ENCODE results near the gene ZRANB3.

ZRANB3 gene

DNA sequence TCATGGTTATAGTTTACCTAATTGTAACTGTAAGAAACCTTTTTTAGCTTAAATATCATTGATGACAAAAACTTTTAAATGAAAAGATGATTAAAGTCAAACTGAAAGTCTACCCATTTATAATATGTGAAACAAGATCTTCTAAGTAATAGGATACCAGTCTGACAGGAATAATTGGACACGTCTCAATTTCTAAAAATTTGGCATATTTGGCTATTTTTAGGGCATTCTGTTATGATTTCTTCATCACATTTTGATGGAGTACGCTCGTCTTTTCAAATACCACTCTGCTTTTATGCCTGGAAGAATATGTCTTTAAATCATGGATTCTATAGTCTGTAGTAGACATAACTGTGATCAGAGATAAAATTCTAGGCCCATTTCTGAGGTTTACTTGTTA is 1.6 kb upstream of the ZRANB3 start:
- no peak for DNase-seq (ENCODE audit: extremely low spot score)
- ChIA-PET CTCF (no interaction called here), POLR2A (no interaction called here)
- TF ChIP-seq ELF4 (IDR thresholded peaks at IDR 0.05) (no peak), CTBP1 (IDR thresholded peaks at IDR 0.05; ENCODE audit: borderline replicate concordance) (no peak), LEF1 (IDR thresholded peaks at IDR 0.05; ENCODE audit: borderline replicate concordance) (no peak), BHLHE40 (IDR thresholded peaks at IDR 0.05; ENCODE audit: borderline replicate concordance) (no peak), SUZ12 (IDR thresholded peaks at IDR 0.05) (no peak), SP1 (IDR thresholded peaks at IDR 0.05) (no peak), FOXA1 (IDR thresholded peaks at IDR 0.05) (no peak), ZNF384 (IDR thresholded peaks at IDR 0.05) (no peak), L3MBTL2 (conservative IDR thresholded peaks at IDR 0.05) (no peak), HDGF (IDR thresholded peaks at IDR 0.05; ENCODE audit: borderline replicate concordance) (no peak), ARNT (IDR thresholded peaks at IDR 0.05) (no peak), FOXM1 (IDR thresholded peaks at IDR 0.05; ENCODE audit: borderline replicate concordance) (no peak), TARDBP (IDR thresholded peaks at IDR 0.05) (no peak), NFRKB (IDR thresholded peaks at IDR 0.05) (no peak), FOXK2 (IDR thresholded peaks at IDR 0.05) (no peak)
- TF ChIP-seq, protein P1, sequence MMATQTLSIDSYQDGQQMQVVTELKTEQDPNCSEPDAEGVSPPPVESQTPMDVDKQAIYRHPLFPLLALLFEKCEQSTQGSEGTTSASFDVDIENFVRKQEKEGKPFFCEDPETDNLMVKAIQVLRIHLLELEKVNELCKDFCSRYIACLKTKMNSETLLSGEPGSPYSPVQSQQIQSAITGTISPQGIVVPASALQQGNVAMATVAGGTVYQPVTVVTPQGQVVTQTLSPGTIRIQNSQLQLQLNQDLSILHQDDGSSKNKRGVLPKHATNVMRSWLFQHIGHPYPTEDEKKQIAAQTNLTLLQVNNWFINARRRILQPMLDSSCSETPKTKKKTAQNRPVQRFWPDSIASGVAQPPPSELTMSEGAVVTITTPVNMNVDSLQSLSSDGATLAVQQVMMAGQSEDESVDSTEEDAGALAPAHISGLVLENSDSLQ (IDR thresholded peaks at IDR 0.05), result no peak

DNA sequence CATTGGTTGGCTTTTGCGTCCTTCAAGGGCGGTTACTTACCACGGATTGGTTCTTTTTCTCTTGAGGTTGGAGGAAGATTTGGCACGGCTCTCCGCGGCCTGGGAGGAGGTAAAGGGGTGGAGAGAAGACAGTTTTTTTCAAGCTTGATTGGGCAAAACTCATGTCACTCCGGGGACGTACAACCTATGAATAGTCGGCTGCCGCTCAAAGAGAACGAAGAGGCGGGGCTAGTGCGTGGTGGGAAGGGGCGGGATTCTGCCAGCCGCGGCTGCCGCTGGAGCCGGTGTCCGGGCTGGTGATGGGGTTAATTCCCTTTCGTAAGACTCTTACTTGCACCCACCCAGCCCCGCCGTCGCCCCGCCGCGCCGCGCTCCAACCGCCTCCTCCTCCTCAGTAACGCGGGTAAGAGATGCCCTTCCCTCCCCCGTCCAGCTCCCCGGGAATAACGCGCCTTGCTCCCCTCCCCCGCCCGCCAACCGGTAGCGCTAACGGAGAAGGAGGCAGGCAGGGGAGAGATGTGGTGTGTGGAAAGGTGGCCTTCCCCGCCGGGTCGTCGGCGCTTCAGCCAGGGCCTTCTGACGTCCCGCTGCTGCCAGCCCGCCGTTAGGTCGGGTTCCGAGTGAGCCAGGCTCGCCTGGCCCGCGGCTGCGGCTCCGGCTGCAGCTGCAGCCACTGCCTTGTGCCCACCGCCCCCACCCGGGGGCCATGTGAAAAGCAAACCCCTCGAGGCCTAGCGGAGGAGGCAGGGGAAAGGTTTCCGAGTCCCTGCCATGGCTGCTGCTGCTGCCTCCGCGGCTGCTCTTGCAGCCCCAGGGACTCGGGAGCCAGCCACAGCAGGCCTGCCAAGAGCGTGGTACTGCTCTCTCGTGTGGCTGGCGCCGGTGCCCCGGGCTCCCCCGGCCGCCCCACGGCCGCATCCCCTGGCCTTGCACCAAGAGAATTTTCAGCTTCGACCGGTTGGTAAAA is 496 bp upstream of the ZRANB3 start, which contains the start of gene R3HDM1:
Gene R3HDM1, plus strand, starts transcription at position 254 of the 967 bp plus-strand sequence. CDS start 73,362 bp downstream, outside the sequence.
- peak; percentile 92 for DNase-seq (ENCODE audit: extremely low spot score)
- POLR2A ChIA-PET, result interaction anchor here (0.6 to 1.4 kb wide), 11 partner anchors 7 to 478 kb away, joined by 3 to 4 read pairs (median 3); no protein-coding TSS in a partner anchor
- CTCF ChIA-PET, result no interaction called here
- no peak for TF ChIP-seq HDGF (IDR thresholded peaks at IDR 0.05; ENCODE audit: borderline replicate concordance)
- TF ChIP-seq, protein P1 (IDR thresholded peaks at IDR 0.05), result peak; percentile 100

DNA sequence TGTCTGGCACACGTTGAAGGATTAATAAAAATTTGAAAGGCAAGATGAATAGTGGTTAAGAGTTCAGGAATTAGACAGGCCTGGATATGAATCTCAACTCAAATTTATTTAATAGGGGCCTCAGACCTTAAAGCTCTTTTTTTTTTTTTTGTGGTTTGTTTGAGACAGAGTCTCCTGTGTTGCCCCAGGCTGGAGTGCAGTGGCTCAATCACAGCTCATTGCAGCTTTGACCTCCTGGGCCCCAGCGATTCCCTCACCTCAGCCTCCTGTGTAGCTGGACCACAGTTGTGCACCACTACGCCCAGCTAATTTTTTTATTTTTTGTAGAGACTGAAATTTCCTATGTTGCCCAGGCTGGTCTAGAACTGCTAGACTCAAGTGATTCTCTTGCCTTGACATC is 3.0 kb downstream of the ZRANB3 start:
- no peak for DNase-seq (ENCODE audit: extremely low spot score)
- TF ChIP-seq NFRKB (IDR thresholded peaks at IDR 0.05), result no peak
- TF ChIP-seq, protein P1 (IDR thresholded peaks at IDR 0.05), result no peak
- ChIA-PET POLR2A (no interaction called here), CTCF (interaction anchor here (0.6 kb wide), 1 partner anchor 267 kb away, joined by 6 read pairs; no protein-coding TSS in a partner anchor)

DNA sequence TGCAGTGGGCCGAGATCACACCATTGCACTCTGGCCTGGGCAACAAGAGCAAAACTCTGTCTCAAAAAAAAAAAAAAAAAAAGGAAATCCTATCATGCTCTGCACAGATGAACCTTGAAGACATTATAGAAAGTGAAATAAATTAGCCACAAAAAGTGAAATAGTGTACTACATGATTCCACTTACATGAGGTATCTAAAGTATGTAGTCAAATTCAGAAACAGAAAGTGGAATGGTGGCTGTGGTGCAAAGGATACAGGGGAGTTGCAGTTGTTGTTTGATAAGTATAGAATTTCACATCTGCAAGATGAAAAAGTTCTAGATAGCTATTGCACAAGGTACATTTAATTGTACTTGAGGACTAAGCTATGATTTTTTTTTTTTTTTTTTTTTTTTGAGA is 5.2 kb downstream of the ZRANB3 start:
- DNase-seq (ENCODE audit: extremely low spot score), result no peak

DNA sequence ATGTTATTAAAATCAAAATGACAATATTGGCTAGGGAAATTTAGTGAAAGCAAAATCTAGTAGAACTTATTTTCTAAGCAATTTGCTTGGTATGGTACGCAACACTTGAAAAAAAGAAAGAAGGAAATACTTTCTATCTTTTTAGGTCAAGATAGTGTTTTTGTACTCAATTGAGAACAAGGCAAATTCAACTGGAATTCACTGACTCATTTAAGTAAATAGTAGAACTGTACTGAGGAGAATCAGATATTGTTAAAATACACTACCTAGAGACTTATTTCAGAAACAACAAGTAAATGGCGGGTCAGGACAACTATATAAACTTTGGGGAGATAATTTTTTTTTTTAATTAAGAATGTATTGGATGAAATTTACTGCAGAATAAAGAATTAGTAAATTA is 18.9 kb downstream of the ZRANB3 start:
- no peak for TF ChIP-seq L3MBTL2 (conservative IDR thresholded peaks at IDR 0.05)
- no peak for TF ChIP-seq FOXA1 (IDR thresholded peaks at IDR 0.05)
- TF ChIP-seq, protein P1 (IDR thresholded peaks at IDR 0.05), result no peak
- TF ChIP-seq ZNF384 (IDR thresholded peaks at IDR 0.05), result no peak
- TF ChIP-seq FOXK2 (IDR thresholded peaks at IDR 0.05), result no peak
- no peak for TF ChIP-seq BHLHE40 (IDR thresholded peaks at IDR 0.05; ENCODE audit: borderline replicate concordance)
- TF ChIP-seq HDGF (IDR thresholded peaks at IDR 0.05; ENCODE audit: borderline replicate concordance), result no peak
- TF ChIP-seq SUZ12 (IDR thresholded peaks at IDR 0.05), result no peak
- TF ChIP-seq ARNT (IDR thresholded peaks at IDR 0.05), result no peak
- TF ChIP-seq LEF1 (IDR thresholded peaks at IDR 0.05; ENCODE audit: borderline replicate concordance), result no peak
- TF ChIP-seq CTBP1 (IDR thresholded peaks at IDR 0.05; ENCODE audit: borderline replicate concordance), result no peak
- TF ChIP-seq NFRKB (IDR thresholded peaks at IDR 0.05), result no peak
- no peak for TF ChIP-seq ELF4 (IDR thresholded peaks at IDR 0.05)
- no peak for TF ChIP-seq TARDBP (IDR thresholded peaks at IDR 0.05)
- TF ChIP-seq SP1 (IDR thresholded peaks at IDR 0.05), result no peak
- no peak for TF ChIP-seq FOXM1 (IDR thresholded peaks at IDR 0.05; ENCODE audit: borderline replicate concordance)
- ChIA-PET CTCF (no interaction called here), POLR2A (no interaction called here)
- no peak for DNase-seq (ENCODE audit: extremely low spot score)

More for the DNA sequence above, 5.2 kb downstream of the ZRANB3 start:
- ChIA-PET CTCF (no interaction called here), POLR2A (no interaction called here)
- TF ChIP-seq LEF1 (IDR thresholded peaks at IDR 0.05; ENCODE audit: borderline replicate concordance) (no peak), FOXA1 (IDR thresholded peaks at IDR 0.05) (no peak), FOXK2 (IDR thresholded peaks at IDR 0.05) (no peak), FOXM1 (IDR thresholded peaks at IDR 0.05; ENCODE audit: borderline replicate concordance) (no peak), TARDBP (IDR thresholded peaks at IDR 0.05) (no peak), NFRKB (IDR thresholded peaks at IDR 0.05) (no peak), ELF4 (IDR thresholded peaks at IDR 0.05) (no peak), L3MBTL2 (conservative IDR thresholded peaks at IDR 0.05) (no peak)

DNA sequence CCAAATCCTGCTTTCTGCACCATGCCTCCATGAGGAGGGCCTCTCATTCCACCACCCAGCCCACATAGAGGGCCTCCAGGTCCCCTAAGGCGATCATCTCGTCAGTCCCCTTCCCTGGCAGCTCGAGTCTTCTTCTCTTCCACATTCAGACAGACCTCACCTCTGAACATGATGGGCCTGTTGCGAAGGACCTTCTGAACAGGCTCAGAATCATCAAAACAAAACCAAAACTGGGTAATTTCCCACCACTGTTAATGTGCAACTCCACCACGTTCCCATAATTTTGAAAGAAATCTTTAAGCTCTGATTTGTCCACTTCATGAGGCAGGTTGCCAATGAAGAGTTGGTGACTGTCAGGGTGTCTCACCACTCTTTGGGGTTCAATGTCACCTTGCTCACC is 20.4 kb downstream of the ZRANB3 start:
- TF ChIP-seq CTBP1 (IDR thresholded peaks at IDR 0.05; ENCODE audit: borderline replicate concordance) (no peak), ZNF384 (IDR thresholded peaks at IDR 0.05) (no peak), BHLHE40 (IDR thresholded peaks at IDR 0.05; ENCODE audit: borderline replicate concordance) (no peak), FOXA1 (IDR thresholded peaks at IDR 0.05) (no peak), HDGF (IDR thresholded peaks at IDR 0.05; ENCODE audit: borderline replicate concordance) (no peak), SP1 (IDR thresholded peaks at IDR 0.05) (no peak), FOXM1 (IDR thresholded peaks at IDR 0.05; ENCODE audit: borderline replicate concordance) (no peak), LEF1 (IDR thresholded peaks at IDR 0.05; ENCODE audit: borderline replicate concordance) (no peak), ARNT (IDR thresholded peaks at IDR 0.05) (no peak), ELF4 (IDR thresholded peaks at IDR 0.05) (no peak), L3MBTL2 (conservative IDR thresholded peaks at IDR 0.05) (no peak), NFRKB (IDR thresholded peaks at IDR 0.05) (no peak), SUZ12 (IDR thresholded peaks at IDR 0.05) (no peak), TARDBP (IDR thresholded peaks at IDR 0.05) (no peak), FOXK2 (IDR thresholded peaks at IDR 0.05) (no peak)
- TF ChIP-seq, protein P1 (IDR thresholded peaks at IDR 0.05), result no peak
- DNase-seq (ENCODE audit: extremely low spot score), result no peak
- POLR2A ChIA-PET, result no interaction called here
- CTCF ChIA-PET, result interaction anchor here (0.6 kb wide), 1 partner anchor 1573 kb away, joined by 3 read pairs; no protein-coding TSS in a partner anchor

Measured in HEK293T (cell line).